ENCODE results near the gene MAGI1.

DNA sequence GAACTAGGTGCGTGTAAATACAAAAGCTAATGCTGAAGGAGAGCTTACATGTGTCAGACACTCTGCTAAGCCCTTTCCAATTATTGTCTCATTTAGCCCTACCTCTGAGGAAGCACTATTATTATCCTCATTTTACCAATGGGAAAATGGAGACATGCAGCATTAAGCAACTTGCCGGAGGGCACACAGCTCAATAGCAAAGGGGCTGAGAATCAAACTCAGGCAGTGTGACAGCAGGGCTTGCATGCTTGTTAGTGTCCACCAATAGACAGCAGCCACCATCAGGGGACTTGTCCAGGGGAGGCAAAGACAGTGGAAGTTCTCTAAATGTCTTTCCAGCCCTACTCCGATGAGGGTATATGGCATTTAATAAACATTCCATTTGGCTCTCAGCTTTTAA, 548.6 kb downstream of the MAGI1 start:
- TF ChIP-seq, protein P1, sequence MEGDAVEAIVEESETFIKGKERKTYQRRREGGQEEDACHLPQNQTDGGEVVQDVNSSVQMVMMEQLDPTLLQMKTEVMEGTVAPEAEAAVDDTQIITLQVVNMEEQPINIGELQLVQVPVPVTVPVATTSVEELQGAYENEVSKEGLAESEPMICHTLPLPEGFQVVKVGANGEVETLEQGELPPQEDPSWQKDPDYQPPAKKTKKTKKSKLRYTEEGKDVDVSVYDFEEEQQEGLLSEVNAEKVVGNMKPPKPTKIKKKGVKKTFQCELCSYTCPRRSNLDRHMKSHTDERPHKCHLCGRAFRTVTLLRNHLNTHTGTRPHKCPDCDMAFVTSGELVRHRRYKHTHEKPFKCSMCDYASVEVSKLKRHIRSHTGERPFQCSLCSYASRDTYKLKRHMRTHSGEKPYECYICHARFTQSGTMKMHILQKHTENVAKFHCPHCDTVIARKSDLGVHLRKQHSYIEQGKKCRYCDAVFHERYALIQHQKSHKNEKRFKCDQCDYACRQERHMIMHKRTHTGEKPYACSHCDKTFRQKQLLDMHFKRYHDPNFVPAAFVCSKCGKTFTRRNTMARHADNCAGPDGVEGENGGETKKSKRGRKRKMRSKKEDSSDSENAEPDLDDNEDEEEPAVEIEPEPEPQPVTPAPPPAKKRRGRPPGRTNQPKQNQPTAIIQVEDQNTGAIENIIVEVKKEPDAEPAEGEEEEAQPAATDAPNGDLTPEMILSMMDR (conservative IDR thresholded peaks at IDR 0.05), result no peak
- TF ChIP-seq ZFX (IDR thresholded peaks at IDR 0.05), result no peak

Data from C4-2B (cell line).